Stimulated activated CD4-positive, alpha-beta T cell treated with anti-CD3 and anti-CD28 coated beads, Interleukin-1b, Interleukin-23, amount 100 ng/mL, for 4 hours (primary cell): Measurements from ENCODE around the gene SPSB3.
"Not testable (repeated sequence)": the region's sequence is repeated elsewhere in the genome, so short reads cannot be mapped to it uniquely, and the experiment has no call there.

Experiments
- DNase-seq, 2 donors: peaks; one replicate each; pipeline ENCODE4 v3.0.0-alpha.2; 2020; ENCODE audit warnings: low read depth in 2 of 2

Gene SPSB3

GRCh38 chr16:1743376-1744337 lies 38.7 kb downstream of the SPSB3 start:
- no peak for DNase-seq

GRCh38 chr16:1741553-1742165 lies 40.7 kb downstream of the SPSB3 start:
- DNase-seq = no peak

- DNase-seq = no peak
Measured at GRCh38 chr16:1740781-1741490, 41.4 kb downstream of the SPSB3 start.

- no peak for DNase-seq
Measured at GRCh38 chr16:1740234-1740633, 42.1 kb downstream of the SPSB3 start.

- no peak for DNase-seq
Measured at GRCh38 chr16:1734816-1735215, 47.6 kb downstream of the SPSB3 start.

- DNase-seq = no peak
Measured at GRCh38 chr16:1734123-1734522, 48.2 kb downstream of the SPSB3 start.

- DNase-seq = not testable (repeated sequence)
Measured at GRCh38 chr16:1732551-1732987, 49.8 kb downstream of the SPSB3 start.

- no peak for DNase-seq
Measured at GRCh38 chr16:1732071-1732470, 50.3 kb downstream of the SPSB3 start.

GRCh38 chr16:1731603-1732002 lies 50.8 kb downstream of the SPSB3 start:
- DNase-seq = no peak

GRCh38 chr16:1731073-1731472 lies 51.3 kb downstream of the SPSB3 start:
- DNase-seq = no peak

- DNase-seq = no peak
Measured at GRCh38 chr16:1729445-1729844, 52.9 kb downstream of the SPSB3 start.

GRCh38 chr16:1729026-1729425 lies 53.3 kb downstream of the SPSB3 start:
- DNase-seq = no peak

GRCh38 chr16:1727651-1728624 lies 54.4 kb downstream of the SPSB3 start:
- no peak for DNase-seq
